Activated B cell treated with CpG ODN at 0.5 μM for 24 hours (primary cell): Measurements from ENCODE around the gene VEPH1. TPM values are rescaled to one million over a fixed set of nuclear protein-coding genes. Genes with fewer than 3 reads are reported as not detected.

Source experiments
- ATAC-seq: fragments of 200-7000 bp; cut with Tn5 transposase; one replicate; pipeline ENCODE4 v1.10.0; 2021; ENCODE audit warnings: low read depth, mild to moderate bottlenecking, moderate library complexity
- CTCF ChIA-PET: fragments of 350-600 bp; sonication (Branson Sonifier 250); formaldehyde crosslinking; loops from one replicate; lab custom pipeline; 2021; ENCODE audit warnings: antibody characterized with exemption; lab: Charles Lee
- POLR2A ChIA-PET: fragments of 350-600 bp; sonication (Branson Sonifier 250); formaldehyde crosslinking; loops from one replicate; lab custom pipeline; 2021; ENCODE audit warnings: antibody characterized with exemption; lab: Charles Lee
- DNase-seq: peaks from one replicate; pipeline ENCODE4 v3.0.0; 2022
- H3K27ac Mint-ChIP-seq: one replicate; pipeline ENCODE4 v1.8.0; 2020; ENCODE audit warnings: mixed read lengths
- H3K27me3 Mint-ChIP-seq: one replicate; pipeline ENCODE4 v1.8.0; 2021; ENCODE audit warnings: mixed read lengths
- H3K36me3 Mint-ChIP-seq: one replicate; pipeline ENCODE4 v1.8.0; 2021; ENCODE audit warnings: low read depth, mixed read lengths
- H3K4me1 Mint-ChIP-seq: one replicate; pipeline ENCODE4 v1.8.0; 2021; ENCODE audit warnings: mixed read lengths
- H3K4me3 Mint-ChIP-seq: one replicate; pipeline ENCODE4 v1.8.0; 2020; ENCODE audit warnings: mild to moderate bottlenecking, mixed read lengths
- H3K9me3 Mint-ChIP-seq: one replicate; pipeline ENCODE4 v1.8.0; 2020; ENCODE audit warnings: mixed read lengths
- CTCF ChIP-seq: fragments of 200-600 bp; IDR thresholded peaks from one replicate; pipeline ENCODE4 v1.8.0; 2022; ENCODE audit warnings: antibody characterized with exemption, mild to moderate bottlenecking
- intact Hi-C: fragments of 100-400 bp; cut with micrococcal nuclease; formaldehyde crosslinking; loops from one replicate; pipeline ENCODE4 v1.15.1; 2024
- total RNA-seq: library from RNA; stranded (reverse); gene quantifications from 2 replicates; pipeline ENCODE4 v1.2.3, GENCODE V29; 2022

Gene VEPH1
- total RNA-seq, 1 donor from 2014 or later: not detected

GRCh38 chr3:157407769-157408168 lies 95.4 kb downstream of the VEPH1 start:
- CTCF ChIA-PET: no interaction called here
- Mint-ChIP-seq H3K4me1 (no peaks in the 10 kb centered on the region), H3K4me3 (no peak overlapping the region), H3K27me3 (no peaks in the 10 kb centered on the region), H3K36me3 (no peaks in the 10 kb centered on the region), H3K9me3 (no peaks in the 10 kb centered on the region), H3K27ac (no peak overlapping the region)
- no peak for TF ChIP-seq CTCF
- POLR2A ChIA-PET: no interaction called here
- no peak for DNase-seq
- intact Hi-C loops: no loop called here
- ATAC-seq: no peak

- intact Hi-C loops: no loop called here
- Mint-ChIP-seq H3K36me3 (no peaks in the 10 kb centered on the region), H3K27me3 (no peaks in the 10 kb centered on the region), H3K9me3 (no peaks in the 10 kb centered on the region), H3K27ac (no peak overlapping the region), H3K4me1 (no peaks in the 10 kb centered on the region), H3K4me3 (no peak overlapping the region)
- ChIA-PET POLR2A (no interaction called here), CTCF (no interaction called here)
- ATAC-seq: no peak
- TF ChIP-seq CTCF: no peak
- no peak for DNase-seq
Measured at GRCh38 chr3:157406394-157406793, 96.8 kb downstream of the VEPH1 start.

DNA sequence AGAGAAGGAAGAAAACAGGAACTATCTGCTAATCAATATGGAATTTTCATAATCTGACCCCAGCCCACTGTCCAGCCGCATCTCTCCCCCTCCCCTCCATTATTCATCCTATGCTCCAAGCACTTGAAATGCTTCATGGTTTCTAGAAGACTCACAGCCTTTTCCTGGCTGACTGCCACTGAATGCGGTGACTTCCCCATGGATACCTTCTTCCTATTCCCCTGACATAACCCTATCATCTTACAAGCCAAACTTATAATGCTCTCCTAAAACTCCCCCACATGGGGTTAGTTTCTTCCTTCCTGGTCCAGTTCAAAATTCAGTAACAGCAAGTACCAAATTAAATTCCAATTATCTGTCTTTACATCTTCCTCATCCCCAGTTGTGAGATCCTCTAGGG lies 97.8 kb downstream of the VEPH1 start:
- no peaks in the 10 kb centered on the region for H3K4me1 Mint-ChIP-seq
- no peaks in the 10 kb centered on the region for H3K9me3 Mint-ChIP-seq
- no peaks in the 10 kb centered on the region for H3K36me3 Mint-ChIP-seq
- H3K4me3 Mint-ChIP-seq: no peak overlapping the region
- no peaks in the 10 kb centered on the region for H3K27me3 Mint-ChIP-seq
- ChIA-PET CTCF (no interaction called here), POLR2A (no interaction called here)
- intact Hi-C loops: no loop called here
- DNase-seq (no peak), ATAC-seq (no peak)
- no peak for TF ChIP-seq CTCF
- no peak overlapping the region for H3K27ac Mint-ChIP-seq

DNA sequence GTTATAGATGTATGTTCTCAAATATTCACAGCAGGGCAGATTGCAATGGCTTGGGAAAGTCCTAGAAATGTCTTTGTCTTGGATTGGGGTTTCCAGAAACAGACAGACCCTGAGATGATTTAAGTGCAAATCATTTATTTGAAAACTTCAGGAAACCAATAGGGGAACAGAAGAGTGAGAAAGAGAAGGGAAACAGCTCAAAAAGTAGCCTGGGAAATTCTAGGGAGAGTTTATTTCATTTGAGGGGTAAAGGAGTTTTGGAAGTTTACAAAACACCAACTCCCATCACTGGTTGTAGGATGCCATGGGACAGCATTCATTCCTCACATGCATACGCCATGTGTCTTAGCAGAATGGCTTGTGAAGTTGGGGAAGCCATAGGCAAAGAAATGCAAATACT lies 98.8 kb downstream of the VEPH1 start:
- H3K9me3 Mint-ChIP-seq: no peaks in the 10 kb centered on the region
- no peak overlapping the region for H3K27ac Mint-ChIP-seq
- no peak for TF ChIP-seq CTCF
- no peaks in the 10 kb centered on the region for H3K36me3 Mint-ChIP-seq
- ATAC-seq: no peak
- no peak overlapping the region for H3K4me3 Mint-ChIP-seq
- H3K27me3 Mint-ChIP-seq: no peaks in the 10 kb centered on the region
- ChIA-PET CTCF (no interaction called here), POLR2A (no interaction called here)
- intact Hi-C loops: no loop called here
- DNase-seq: no peak
- no peaks in the 10 kb centered on the region for H3K4me1 Mint-ChIP-seq

DNA sequence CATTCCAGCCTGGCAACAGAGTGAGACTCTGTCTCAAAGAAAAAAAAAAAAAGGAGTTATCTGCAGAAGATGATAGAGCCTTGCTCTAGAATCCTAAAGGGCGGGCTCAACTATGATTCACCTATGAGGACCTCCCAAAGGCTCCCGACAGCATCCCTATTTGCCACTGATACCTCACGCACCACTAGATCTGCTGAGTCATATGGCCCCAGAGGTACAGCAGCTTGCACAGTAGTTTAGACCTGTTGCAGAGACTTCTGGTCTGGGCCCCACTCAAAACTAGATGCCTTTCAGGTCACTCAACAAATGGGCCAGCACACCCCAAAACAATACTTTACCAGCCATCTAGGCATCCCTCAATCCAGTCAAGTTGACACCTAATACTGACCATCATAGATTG lies 104.6 kb downstream of the VEPH1 start:
- ATAC-seq (no peak), DNase-seq (no peak)
- Mint-ChIP-seq H3K9me3 (peaks cover 2% of the 10 kb centered on the region), H3K27me3 (no peaks in the 10 kb centered on the region), H3K4me1 (no peaks in the 10 kb centered on the region), H3K27ac (no peak overlapping the region), H3K36me3 (no peaks in the 10 kb centered on the region), H3K4me3 (no peak overlapping the region)
- ChIA-PET CTCF (no interaction called here), POLR2A (no interaction called here)
- intact Hi-C loops: no loop called here
- no peak for TF ChIP-seq CTCF
